SK-N-SH (cell line): ENCODE results near the gene LRRC8D. TPM values are rescaled to one million over a fixed set of nuclear protein-coding genes. Genes with fewer than 3 reads are reported as not detected.

Experiments used
- CTCF ChIA-PET: fragments of 300-600, 350-600 bp; formaldehyde crosslinking; extraction: SDS; loops from one replicate; lab custom pipeline; 2021; lab: Yijun Ruan, JAX
- POLR2A ChIA-PET: fragments of 350-600 bp; sonication (Branson Sonifier 250); formaldehyde crosslinking; extraction: SDS; loops from one replicate; lab custom pipeline; 2020; ENCODE audit warnings: antibody characterized with exemption, inconsistent platforms; lab: Yijun Ruan, JAX
- DNase-seq: peaks from one replicate; pipeline ENCODE4 v3.0.0; 2012
- H2AFZ ChIP-seq: fragments of 200-600 bp; sonication (generic); 2 replicates; pipeline ENCODE4 v1.8.1; 2016; ENCODE audit warnings: antibody characterized with exemption, mild to moderate bottlenecking, low read depth
- H3F3A ChIP-seq: fragments of 200-600 bp; sonication (generic); replicated peaks from 2 replicates; pipeline ENCODE3; 2016; ENCODE audit warnings: antibody characterized with exemption, mild to moderate bottlenecking; ENCODE audit not compliant: insufficient read depth
- H3K27ac ChIP-seq, 2 experiments: fragments of 200-500 bp in 1 of 2; fragments of 200-600 bp in 1 of 2; sonication (Bioruptor generic) in 1 of 2; sonication (generic), shearing (Covaris generic) in 1 of 2; 2 replicates each; pipeline versions ENCODE4 v1.5.1 to v1.6.1; 2014 to 2016; ENCODE audit warnings: low read depth in 2 of 2, inconsistent platforms in 1 of 2, low read length in 1 of 2, mild to moderate bottlenecking in 1 of 2, mixed read lengths in 1 of 2
- H3K27me3 ChIP-seq: fragments of 200-600 bp; sonication (generic), shearing (Covaris generic); 2 replicates; pipeline ENCODE4 v1.6.1; 2016; ENCODE audit warnings: mixed run types; ENCODE audit not compliant: insufficient read depth
- H3K36me3 ChIP-seq, 2 experiments: fragments of 200-500 bp in 1 of 2; fragments of 200-600 bp in 1 of 2; sonication (Bioruptor generic) in 1 of 2; sonication (generic) in 1 of 2; replicated peaks in 1 of 2; 2 replicates each; pipeline versions ENCODE3 to v1.5.1; 2014 to 2016; ENCODE audit warnings: low read length in 1 of 2, mild to moderate bottlenecking in 1 of 2; ENCODE audit not compliant: insufficient read depth in 2 of 2, control insufficient read depth in 1 of 2
- H3K4me1 ChIP-seq, 2 experiments: fragments of 200-500 bp in 1 of 2; fragments of 200-600 bp in 1 of 2; sonication (Bioruptor generic) in 1 of 2; sonication (generic), shearing (Covaris generic) in 1 of 2; 2 replicates each; pipeline versions ENCODE4 v1.5.1 to v1.6.1; 2014 to 2016; ENCODE audit warnings: low read depth in 1 of 2, low read length in 1 of 2, mixed run types in 1 of 2; ENCODE audit not compliant: insufficient read depth in 2 of 2, control insufficient read depth in 1 of 2
- H3K4me2 ChIP-seq: fragments of 200-600 bp; sonication (generic), shearing (Covaris generic); 2 replicates; pipeline ENCODE4 v1.6.1; 2017; ENCODE audit warnings: mixed run types
- H3K4me3 ChIP-seq, 2 experiments: fragments of 200-500 bp in 1 of 2; fragments of 200-600 bp in 1 of 2; sonication (Bioruptor generic) in 1 of 2; sonication (generic), shearing (Covaris generic) in 1 of 2; 2 replicates each; pipeline versions ENCODE4 v1.5.1 to v1.8.1; 2014 to 2016; ENCODE audit warnings: low read depth in 2 of 2, inconsistent platforms in 1 of 2, low read length in 1 of 2, mild to moderate bottlenecking in 1 of 2, mixed read lengths in 1 of 2, moderate library complexity in 1 of 2
- H3K79me2 ChIP-seq: fragments of 200-600 bp; sonication (generic); 2 replicates; pipeline ENCODE4 v1.8.1; 2017; ENCODE audit warnings: mild to moderate bottlenecking; ENCODE audit not compliant: insufficient read depth
- H3K9ac ChIP-seq: fragments of 200-600 bp; sonication (generic); 2 replicates; pipeline ENCODE4 v1.6.1; 2017; ENCODE audit warnings: mixed run types
- H3K9me2 ChIP-seq: fragments of 200-600 bp; sonication (generic); 2 replicates; pipeline ENCODE4 v1.6.1; 2017; ENCODE audit warnings: mixed run types
- H3K9me3 ChIP-seq: fragments of 200-600 bp; sonication (generic); 2 replicates; pipeline ENCODE4 v1.6.1; 2017; ENCODE audit warnings: mixed run types, mild to moderate bottlenecking, moderate library complexity
- H4K20me1 ChIP-seq: fragments of 200-600 bp; sonication (generic); 2 replicates; pipeline ENCODE4 v1.6.1; 2017; ENCODE audit warnings: mild to moderate bottlenecking, mixed run types; ENCODE audit not compliant: insufficient read depth
- ELF1 ChIP-seq: IDR thresholded peaks from 2 replicates; pipeline ENCODE4 v1.4.0; 2012
- EZH2phosphoT487 ChIP-seq: fragments of 200-600 bp; sonication (generic); IDR thresholded peaks from 2 replicates; pipeline ENCODE4 v1.6.1; 2017; ENCODE audit warnings: low read depth, mixed run types, mild to moderate bottlenecking, antibody characterized with exemption, moderate library complexity, borderline replicate concordance
- FOSL2 ChIP-seq: IDR thresholded peaks from 2 replicates; pipeline ENCODE4 v1.4.0; 2012; ENCODE audit warnings: low read depth, mild to moderate bottlenecking, moderate library complexity, borderline replicate concordance
- FOXJ3 ChIP-seq: sonication (generic); formaldehyde crosslinking; IDR thresholded peaks from 2 replicates; pipeline ENCODE4 v1.5.1; 2020; ENCODE audit warnings: mild to moderate bottlenecking, missing genetic modification reagents
- GATA2 ChIP-seq: sonication (generic); formaldehyde crosslinking; IDR thresholded peaks from 2 replicates; pipeline ENCODE4 v1.5.0; 2020; ENCODE audit warnings: mild to moderate bottlenecking, missing genetic modification reagents
- MAX ChIP-seq: IDR thresholded peaks from 2 replicates; pipeline ENCODE4 v1.4.0; 2012; ENCODE audit warnings: low read depth
- MEF2A ChIP-seq: IDR thresholded peaks from 2 replicates; pipeline ENCODE4 v1.4.0; 2012; ENCODE audit warnings: low read depth, borderline replicate concordance
- NFIC ChIP-seq: IDR thresholded peaks from 2 replicates; pipeline ENCODE4 v1.4.0; 2012; ENCODE audit warnings: borderline replicate concordance
- NRF1 ChIP-seq: IDR thresholded peaks from 2 replicates; pipeline ENCODE4 v1.6.1; 2012; ENCODE audit warnings: low read depth, mild to moderate bottlenecking, low read length
- RFX5 ChIP-seq: IDR thresholded peaks from 2 replicates; pipeline ENCODE4 v1.6.1; 2012; ENCODE audit warnings: mild to moderate bottlenecking, improper control_type of control experiment, low read length
- RXRA ChIP-seq: IDR thresholded peaks from 2 replicates; pipeline ENCODE4 v1.4.0; 2012; ENCODE audit warnings: low read depth, mild to moderate bottlenecking, borderline replicate concordance
- SIN3A ChIP-seq: IDR thresholded peaks from 2 replicates; pipeline ENCODE4 v1.6.1; 2012; ENCODE audit warnings: low read depth, mild to moderate bottlenecking, low read length, moderate library complexity, borderline replicate concordance
- TAF1 ChIP-seq: IDR thresholded peaks from 2 replicates; pipeline ENCODE4 v1.6.1; 2012; ENCODE audit warnings: low read depth, mild to moderate bottlenecking, low read length, moderate library complexity, borderline replicate concordance
- USF1 ChIP-seq: IDR thresholded peaks from 2 replicates; pipeline ENCODE4 v1.4.0; 2012; ENCODE audit warnings: low read depth, borderline replicate concordance
- ZBTB33 ChIP-seq: IDR thresholded peaks from 2 replicates; pipeline ENCODE4 v1.4.0; 2012; ENCODE audit warnings: low read depth, borderline replicate concordance
- WGBS: methylation state at CpG from one replicate; pipeline ENCODE4 v1.1.6; 2017; ENCODE audit warnings: low lambda C conversion rate; 5-methylcytosine and 5-hydroxymethylcytosine counted together
- polyA plus RNA-seq, 3 experiments: library from polyadenylated mRNA; depleted of rRNA; stranded (reverse); fragments of >200 nt; gene quantifications; 2 replicates each; pipeline ENCODE4 v1.2.3, GENCODE V29; 2012

The LRRC8D gene
- polyA plus RNA-seq, 1 of the 3 experiments (the other 2 are of a cell fraction), result 15.0 TPM

- H4K20me1 ChIP-seq, result no peaks in the 10 kb centered on the region
- no peaks in the 10 kb centered on the region for H3K9me2 ChIP-seq
- H3F3A ChIP-seq, result no peaks in the 10 kb centered on the region
- no peak overlapping the region for H3K4me2 ChIP-seq
- H3K79me2 ChIP-seq, result no peaks in the 10 kb centered on the region
- 97% methylated on average over 9 of the region's 9 CpGs for WGBS
- ChIA-PET CTCF (interaction anchor here (1.1 kb wide), 1 partner anchor 12 kb away, joined by 3 read pairs; no protein-coding TSS in a partner anchor), POLR2A (no interaction called here)
- DNase-seq, result no peak
- no peaks in the 10 kb centered on the region for H3K9me3 ChIP-seq
- H3K4me3 ChIP-seq, result no peak overlapping the region
- H3K36me3 ChIP-seq, result peaks cover 0 to 6% of the 10 kb centered on the region in 2 experiments
- TF ChIP-seq MEF2A, result no peak
- no peak for TF ChIP-seq TAF1
- no peak for TF ChIP-seq FOSL2
- no peak for TF ChIP-seq RXRA
- no peak for TF ChIP-seq ELF1
- TF ChIP-seq NRF1, result no peak
- no peak for TF ChIP-seq SIN3A
- no peak for TF ChIP-seq MAX
- TF ChIP-seq ZBTB33, result no peak
- no peak for TF ChIP-seq USF1
- no peak for TF ChIP-seq FOXJ3 (CRISPR knock-in tag)
- TF ChIP-seq EZH2phosphoT487, result no peak
- TF ChIP-seq GATA2 (CRISPR knock-in tag), result no peak
- no peak for TF ChIP-seq RFX5
- TF ChIP-seq NFIC, result no peak
- H3K27me3 ChIP-seq, result no peaks in the 10 kb centered on the region
- H2AFZ ChIP-seq, result no peak overlapping the region
- H3K27ac ChIP-seq, result no peak overlapping the region
- H3K9ac ChIP-seq, result no peak overlapping the region
- H3K4me1 ChIP-seq, result peaks cover 5 to 13% of the 10 kb centered on the region in 2 experiments; a peak in 3 of 4 replicates
Measured at GRCh38 chr1:89871768-89872473, 51.1 kb downstream of the LRRC8D start.
